GM18873 (cell line): ENCODE results near the gene CFAP74.

ENCODE experiments used
- ATAC-seq: cut with Tn5 transposase; IDR thresholded peaks from one replicate; pipeline ENCODE4 v1.9.1; 2021; ENCODE audit warnings: mild to moderate bottlenecking, moderate library complexity, moderate number of reproducible peaks; ENCODE audit not compliant: unreplicated experiment, low FRiP score

Gene CFAP74

DNA sequence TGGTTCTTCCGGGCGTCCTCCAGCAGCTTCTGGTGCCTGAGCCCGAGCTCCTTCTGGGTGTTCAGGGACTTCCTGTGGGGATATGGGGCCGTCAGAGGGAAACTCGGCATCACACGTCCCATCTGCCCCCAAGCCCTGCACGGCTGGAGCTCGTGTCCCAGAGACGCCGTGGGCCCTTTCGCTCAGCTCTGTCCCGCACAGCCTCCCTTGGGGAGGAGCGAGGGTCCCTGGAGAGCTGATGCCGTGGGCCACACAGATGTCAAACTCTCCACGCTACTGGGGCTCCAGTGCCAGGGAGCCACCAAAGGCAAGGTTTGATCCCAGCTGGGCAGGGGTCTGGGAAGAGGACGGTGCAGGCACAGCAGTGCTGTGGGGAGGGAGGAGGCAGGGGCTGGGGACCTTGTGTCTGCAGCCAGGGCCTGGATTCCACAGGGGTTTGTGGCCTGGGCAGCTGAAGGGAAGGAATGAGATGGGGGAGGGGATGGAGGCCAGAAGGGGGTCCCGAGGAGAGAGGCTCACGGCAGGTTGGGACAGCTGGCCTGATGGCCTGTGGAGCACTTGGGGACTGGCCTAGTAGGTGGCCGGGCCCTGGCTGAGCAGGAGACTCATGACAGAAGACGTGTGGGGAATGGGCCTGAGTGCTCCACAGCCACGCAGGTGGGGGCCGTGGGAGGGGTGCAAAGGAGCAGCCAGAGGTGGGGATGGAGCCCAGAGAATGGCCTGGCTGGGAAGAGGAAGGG lies 30.4 kb downstream of the CFAP74 start:
- no peak for ATAC-seq

DNA sequence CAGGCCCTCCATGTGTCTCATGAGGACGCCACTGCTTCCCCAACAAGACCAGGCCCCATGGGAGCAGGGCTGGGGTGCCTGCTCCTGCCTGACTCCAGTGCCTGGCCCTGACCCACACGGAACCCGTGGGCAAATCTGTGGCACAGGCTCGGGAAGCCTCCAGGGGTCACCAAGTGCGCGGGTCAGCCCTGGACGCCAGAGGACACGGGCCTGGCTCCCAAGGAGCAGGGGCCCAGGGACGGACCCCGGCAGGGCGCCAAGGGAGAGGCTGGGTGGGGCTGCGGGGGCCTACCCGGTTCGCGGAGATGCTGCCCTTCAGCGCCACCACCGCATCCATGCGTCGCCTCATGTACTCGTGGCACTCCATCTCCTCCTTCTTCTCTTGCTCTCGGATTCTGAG lies 31.9 kb downstream of the CFAP74 start:
- no peak for ATAC-seq

DNA sequence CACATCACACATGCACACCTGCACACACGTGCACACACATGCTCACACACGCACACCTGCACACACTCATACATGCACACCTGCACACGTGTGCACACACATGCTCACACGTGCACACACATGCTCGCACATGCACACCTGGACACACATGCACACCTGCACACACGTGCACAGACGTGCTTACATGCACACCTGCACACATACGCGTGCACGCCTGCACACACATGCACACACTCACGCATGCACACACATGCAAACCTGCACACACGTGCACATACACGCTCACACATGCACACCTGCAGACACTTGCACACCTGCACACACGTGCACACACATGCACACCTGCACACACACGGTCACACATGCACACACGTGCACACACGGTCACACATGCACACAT lies 32.6 kb downstream of the CFAP74 start:
- ATAC-seq, result no peak

DNA sequence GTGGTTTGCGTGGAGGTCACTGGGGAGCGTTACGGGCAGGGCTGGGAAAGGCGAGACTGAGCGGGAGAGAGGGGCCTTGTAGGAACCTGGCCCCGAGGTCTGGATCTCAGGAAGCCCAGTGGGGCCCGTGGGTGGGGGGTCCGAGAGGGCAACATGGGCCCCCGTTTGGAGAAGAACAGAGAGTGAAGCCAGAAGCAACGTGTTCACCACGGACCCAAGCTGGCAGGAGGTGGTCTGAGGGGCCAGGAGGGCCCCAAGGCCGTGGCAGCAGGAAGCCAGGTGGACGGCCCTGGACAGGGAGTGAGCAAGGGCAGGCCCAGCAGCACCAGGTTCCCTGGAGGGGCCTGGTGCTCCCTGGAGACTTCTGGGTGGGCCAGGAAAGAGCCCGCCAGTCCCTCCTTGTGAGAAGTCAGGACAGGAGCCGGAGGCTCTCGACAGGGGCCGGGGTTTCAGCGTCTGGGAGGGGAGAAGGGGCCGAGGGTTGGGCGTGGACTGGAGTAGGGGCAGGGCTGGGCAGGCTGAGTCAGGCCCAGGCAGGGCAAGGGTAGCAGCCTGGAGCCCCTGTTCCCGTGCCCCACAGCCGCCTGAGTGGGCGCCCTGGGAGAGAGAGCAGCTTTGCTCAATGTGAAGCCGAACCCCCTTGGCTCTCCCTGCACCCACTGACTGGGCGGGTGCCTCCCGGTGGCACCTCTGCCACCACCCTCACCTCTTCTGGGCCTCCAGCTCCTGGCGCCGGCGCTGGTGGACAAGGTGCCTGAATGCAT lies 33.5 kb downstream of the CFAP74 start:
- ATAC-seq, result no peak

DNA sequence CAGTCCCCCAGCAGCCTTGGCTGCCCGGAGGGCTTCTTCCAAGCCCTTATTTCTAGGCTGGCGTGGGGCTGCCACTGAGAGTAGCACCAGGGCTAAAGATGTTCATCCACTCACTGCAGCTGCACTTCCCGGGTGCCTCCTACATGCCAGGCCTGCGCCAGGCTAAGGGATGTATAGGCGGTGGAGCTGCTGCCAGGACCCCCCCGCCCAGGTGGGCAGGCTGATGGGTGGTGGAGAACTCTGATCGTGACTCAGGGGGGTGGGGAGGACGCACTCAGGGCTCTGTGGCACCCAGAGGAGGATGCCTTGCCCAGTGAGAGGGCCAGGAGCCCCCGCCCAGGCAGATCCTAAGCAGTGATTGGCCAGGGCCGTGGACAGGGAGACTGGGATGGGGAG lies 34.1 kb downstream of the CFAP74 start:
- no peak for ATAC-seq

DNA sequence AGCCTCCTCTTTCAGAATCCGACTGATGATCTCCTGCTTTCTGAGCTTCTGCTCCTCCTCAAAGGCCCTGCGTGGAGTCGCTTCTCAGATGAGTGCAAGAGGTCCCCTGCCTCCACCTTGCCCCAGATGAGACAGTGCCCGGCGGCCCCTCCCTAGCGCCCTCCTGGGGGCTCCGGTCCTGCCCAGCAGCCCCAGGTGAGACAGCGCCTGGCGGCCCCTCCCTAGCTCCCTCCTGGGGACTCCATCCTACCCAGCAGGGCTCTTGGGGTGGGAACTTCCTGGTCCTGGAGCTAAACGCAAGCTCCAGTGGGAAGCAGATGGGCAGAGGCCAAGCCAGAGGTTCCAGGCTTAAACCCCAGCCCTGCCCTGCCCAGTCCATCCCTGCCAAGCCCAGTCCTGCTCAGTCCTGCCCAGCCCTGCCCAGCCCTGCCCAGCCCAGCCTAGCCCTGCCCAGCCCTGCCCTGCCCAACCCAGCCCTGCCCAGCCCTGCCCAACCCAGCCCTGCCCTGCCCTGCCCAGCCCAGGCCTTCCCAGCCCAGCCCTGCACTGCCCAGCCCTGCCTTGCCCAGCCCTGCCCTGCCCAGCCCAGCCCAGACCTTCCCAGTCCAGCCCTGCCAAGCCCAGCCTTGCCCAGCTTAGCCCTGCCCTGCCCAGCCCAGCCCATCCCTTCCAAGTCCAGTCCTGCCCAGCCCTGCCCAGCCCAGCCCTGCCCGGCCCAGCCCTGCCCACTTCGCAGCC lies 34.6 kb downstream of the CFAP74 start:
- ATAC-seq, result no peak

DNA sequence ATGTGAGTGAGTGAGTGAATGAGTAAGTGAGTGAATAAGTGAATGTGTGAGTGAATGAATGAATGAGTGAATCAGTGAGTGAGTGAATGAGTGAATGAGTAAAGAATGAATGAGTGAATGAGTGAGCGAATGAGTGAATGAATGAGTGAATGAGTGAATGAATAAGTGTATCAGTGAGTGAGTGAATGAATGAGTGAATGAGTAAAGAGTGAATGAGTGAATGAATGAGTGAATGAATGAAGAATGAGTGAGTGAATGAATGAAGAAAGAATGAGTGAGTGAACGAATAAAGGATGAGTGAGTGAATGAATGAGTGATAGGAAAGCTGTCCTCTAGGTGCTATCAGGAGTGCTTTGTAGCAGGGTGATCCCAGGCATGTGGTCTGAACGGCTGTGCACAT lies 35.7 kb downstream of the CFAP74 start:
- ATAC-seq, result no peak

DNA sequence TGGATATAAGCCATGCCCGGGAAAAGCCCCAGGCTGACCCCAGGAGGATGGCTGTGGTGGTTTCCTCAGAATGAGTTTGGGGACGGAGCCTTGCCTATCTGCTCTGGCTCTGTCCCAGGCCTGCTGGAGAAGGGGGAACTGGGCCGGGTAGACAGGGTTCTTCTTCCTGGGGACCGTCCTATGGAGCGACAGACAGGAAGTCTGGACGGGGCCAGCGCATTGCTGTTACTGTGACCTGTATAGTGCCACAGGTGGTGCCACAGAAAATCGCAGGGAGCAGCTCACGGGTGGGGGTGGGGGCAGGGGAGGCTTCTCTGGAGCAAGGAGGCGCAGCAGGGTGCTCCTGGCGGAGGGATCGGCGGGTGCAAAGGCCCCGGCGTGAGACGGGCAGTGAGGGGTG lies 36.4 kb downstream of the CFAP74 start:
- ATAC-seq, result no peak

DNA sequence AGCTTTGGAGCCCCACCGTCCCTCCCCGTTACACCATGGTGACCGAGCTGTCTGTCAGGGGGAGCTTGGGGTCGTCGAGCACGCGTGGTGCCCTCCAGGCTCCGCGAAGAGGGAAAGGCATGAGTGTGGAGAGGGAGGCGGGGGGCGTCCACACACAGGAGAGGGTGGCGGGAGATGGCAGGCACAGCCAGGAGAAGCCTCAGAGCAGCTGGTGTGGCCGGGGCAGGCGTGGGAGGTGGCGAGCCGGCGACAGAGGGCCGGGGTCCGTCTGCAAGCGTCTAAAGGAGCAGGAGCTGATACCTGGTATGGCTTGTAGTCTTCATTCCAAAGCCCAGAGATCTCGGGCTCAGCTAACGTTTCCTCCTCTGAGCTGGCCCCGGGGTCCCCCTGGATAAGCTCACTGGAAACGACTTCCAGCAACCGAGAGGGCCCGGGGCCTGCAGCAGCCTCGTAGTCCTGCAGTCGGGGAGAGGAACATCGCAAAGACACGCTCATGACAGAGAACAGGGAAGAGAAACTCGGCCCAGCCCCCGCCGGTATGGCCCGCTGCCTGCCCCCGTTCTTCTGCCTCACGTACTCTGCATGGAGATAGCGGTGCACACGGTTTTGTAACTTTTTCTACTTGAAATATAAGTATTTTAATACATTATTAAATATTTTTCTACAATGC lies 37.4 kb downstream of the CFAP74 start:
- ATAC-seq, result no peak

DNA sequence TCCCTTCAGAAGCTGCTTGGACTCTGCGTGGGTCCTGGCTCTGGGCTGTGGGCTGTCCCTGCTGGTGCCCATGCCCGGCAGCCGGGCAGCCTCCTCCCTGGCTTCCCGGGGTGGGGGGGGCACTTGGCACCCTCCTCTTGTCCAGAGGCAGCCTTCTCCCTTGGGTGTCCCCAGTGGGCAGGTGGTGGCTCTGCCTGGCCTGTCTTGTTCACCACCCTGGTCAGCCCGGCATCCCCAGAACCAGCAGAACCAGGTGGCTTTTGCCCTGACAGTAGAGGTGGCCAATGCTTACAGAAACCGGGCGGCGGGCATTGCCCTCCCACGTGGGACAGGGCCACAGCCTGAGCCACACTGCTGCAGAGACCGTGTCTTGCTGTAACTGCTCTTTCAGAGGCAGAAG lies 38.0 kb downstream of the CFAP74 start:
- no peak for ATAC-seq

DNA sequence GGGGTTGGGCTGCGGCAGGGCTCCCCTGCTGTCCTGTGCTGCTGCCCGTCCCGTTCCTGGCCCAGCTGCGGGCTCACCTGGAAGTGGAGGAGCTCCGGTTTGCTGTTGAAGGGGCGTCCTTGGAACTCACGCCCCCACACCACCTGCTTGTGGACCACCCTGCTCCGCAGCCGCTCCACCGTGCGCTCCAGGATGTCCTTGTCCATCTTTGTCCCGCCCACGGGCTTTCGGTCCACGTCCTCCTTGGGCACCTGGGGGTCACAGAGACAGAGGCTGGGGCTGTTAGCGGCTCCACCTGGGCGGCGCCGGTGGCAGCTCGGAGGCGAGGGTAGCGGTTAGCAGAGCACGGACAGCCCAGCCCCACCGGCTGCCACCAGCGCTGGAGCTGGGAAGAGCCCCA lies 38.8 kb downstream of the CFAP74 start:
- ATAC-seq, result no peak

DNA sequence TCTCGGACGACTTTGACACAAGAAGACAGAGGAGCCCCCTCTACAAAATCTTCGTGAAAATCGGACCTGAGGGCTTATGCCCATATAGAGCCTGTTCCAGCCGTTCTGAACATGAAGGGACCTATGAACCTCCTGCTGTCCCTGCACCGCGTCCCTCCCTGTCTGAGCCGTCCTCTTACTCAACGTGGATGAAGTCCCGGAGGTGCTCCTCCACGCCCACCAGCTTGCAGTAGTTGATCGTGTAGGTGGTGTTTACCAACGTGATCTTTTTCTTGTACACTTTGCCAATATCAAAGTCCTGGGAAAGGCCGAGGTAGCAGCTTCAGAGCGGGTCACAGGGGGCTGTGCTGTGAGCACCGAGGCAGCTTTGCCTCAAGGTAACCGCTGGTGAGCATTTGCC lies 40.0 kb downstream of the CFAP74 start:
- no peak for ATAC-seq

DNA sequence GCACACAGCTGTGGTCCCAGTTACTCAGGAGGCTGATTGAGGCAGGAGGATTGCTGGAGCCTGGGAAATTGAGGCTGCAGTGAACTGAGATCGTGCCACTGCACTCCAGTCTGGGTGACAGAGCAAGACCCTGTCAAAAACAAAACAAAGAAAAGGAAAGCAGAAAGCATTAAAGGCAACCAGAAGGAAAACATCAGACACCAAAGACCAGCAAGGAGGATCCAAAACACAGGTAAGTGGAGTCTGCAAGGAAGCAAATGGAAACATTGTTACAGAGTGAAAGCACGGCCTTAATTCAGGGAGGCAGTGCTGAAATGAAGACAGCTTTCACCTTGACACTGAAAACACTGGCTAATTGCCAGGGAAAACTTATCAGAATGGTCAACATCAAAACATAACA lies 40.8 kb downstream of the CFAP74 start:
- no peak for ATAC-seq

DNA sequence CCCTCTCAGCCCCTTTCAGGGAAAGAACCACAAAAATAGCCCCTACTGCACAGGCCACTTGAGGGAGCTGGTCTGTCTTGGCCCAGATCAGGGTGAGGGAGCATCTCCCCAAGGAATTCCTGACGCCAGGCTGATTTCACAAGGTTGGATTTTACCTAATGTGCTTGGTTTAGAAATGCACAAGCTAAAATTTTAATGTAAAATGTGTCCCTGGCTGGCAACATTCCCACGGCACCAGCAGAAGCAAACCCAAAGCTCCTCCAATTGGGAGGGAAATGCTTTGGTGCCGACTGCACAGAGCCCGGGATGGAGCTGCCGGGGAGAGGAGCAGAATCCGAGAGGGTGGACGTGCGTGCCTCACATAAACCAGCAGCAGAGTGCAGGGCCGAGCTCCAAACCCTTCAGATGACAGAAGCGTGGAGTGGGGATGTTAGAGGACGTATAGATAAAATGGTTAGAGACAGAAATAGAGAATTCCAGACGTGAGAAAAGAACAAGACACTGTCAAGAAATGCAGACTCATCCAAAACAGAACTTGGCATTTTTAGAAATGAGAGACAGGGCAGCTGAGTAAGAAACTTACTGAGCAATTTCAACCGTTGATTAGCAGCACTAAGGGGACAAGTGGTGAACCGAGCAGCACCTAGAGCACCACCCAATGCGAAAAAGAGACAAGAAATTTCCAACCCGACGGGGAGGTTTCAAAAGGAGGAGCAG lies 42.9 kb downstream of the CFAP74 start:
- no peak for ATAC-seq

DNA sequence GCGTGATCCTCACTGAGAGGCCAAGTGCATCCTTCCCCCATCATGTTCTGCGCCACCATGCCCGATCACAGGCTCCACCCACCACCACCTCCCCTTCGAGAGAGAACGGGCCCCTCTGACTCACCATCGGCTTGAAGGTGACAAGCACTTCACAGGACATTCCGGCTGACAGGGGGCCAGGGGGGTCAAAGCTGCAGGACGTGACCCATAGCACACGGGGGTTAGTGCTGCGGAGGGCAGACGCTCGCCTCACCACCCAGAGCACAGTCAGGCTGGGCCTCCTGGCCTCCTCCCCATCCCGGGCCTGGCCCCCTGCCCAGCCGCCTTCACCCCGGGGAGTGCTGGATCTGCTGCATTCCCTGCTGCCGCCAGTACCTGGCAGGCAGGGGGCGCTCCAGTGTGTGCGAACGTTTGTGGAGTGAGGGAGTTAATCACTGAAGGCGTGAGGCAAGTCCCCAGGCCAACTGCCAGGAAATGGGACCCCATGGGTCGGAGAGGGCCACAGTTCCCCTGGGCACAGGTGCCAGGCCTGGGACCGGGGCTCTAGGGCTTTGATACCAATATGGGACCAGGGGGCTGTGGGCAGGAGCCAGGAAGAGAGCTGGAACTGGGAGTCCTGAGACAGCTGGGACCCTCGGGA lies 43.6 kb downstream of the CFAP74 start:
- no peak for ATAC-seq

DNA sequence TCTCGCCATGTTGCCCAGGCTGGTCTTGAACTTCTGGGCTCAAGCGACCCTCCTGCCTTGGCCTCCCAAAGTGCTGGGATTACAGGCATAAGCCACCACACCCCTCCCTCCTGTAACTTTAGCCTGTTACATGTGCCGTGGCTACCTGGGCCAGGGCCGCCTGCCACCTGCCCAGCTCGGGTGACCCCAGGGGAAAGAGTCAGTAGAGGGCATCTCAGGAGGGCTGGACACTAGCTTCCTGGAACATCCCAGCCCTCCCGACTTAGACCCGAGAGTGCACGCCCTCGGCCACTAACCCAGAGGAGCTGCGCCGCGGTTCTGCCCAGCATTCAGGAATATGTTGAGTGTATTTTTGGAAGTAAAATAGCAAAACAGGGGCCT lies 44.1 kb downstream of the CFAP74 start:
- ATAC-seq, result no peak

DNA sequence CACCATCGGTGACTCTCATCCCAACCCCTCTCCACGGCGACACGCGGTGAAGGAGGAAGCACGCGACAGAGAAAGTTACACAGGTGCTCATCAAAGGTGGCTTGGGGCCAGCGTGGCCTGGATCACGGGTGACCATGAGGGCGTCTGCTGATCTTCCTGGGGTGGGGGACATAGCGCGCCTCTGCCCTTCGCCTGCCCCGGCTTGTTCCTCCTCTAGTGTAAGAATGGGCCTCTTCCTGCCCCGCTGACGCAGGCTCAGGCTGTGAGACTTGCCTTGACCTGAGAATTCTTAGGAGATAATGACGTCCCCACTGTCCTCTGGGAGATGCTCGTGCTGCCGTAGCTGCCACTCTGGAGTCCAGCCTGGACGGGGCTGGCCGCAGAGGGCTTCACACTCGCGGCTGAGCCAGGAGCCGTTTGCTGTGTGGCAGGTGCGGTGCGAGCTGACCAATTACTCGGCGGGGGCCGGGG lies 45.5 kb downstream of the CFAP74 start:
- ATAC-seq, result no peak

DNA sequence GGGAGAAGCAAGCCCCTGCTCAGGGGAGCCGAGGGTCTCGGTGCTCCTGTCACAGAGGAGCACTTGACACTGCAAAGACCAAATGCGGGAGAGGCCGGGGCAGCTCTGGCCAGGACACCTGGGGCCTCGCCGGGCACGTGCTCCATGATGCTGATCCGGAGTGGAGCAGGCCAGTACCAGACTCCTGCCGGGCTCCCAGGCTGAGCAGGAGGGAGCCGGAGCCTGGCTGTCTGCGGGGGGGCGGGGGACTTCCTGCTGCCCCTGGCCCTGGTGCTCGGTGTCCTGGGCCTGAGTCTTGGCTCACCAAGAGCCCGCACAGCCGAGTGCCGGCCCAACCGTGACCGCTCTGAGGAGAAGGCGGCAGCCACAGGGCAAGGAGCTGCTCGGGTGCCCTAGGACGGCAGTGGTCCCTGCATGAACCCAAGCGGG lies 46.0 kb downstream of the CFAP74 start:
- ATAC-seq, result no peak

DNA sequence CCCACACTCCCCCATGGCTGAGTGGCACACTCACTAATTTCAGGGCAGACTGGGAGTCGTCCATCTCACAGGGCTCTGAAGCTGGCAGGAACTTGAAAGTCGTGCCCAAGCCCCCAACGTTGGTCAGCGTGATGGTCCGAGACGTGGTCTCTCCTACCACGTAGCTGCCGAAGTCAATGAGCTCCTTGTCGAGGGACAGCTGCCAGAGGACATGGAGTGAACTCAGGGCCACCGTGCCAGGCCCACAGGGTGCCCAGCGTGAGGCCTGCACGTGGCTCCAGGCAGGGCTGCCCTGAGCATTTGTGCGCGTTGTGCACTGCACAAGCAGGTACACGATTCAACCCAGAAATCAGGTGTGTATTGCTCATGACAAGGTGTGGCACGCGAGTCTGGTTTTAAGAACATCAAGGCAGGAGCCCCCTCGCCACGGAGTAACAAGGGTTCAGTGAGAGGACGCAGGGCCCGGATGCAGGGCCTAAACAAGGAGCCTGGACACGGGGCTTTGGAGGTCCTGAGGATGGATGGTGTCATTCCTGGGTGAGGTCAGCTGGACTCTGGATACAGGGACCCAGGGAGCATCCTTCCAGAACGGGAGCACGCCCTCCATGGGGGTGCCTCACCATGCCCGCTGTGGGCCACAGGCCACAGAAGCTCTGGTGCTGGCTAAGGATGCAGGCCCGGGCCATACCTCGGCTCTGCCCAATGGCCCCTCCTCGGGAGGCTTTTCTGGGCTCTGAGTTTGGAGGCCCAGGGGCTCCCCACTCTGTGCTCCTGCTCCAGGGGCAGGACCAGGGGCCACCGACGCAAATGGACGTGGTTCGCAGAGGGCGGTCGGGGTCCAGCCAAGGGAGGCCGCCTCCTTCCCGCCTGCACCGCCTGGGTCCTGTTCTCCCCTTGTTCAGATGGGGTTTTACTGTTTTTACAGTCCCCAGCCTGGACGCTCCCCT lies 46.7 kb downstream of the CFAP74 start:
- no peak for ATAC-seq
